Cardiac fibroblast (primary cell): ENCODE data around the gene RHEBL1.

Experiments used
- DNase-seq, 2 donors: peaks; one replicate each; pipeline versions ENCODE4 v3.0.0 to v3.0.0-alpha.2; 2010; ENCODE audit warnings: low read depth in 2 of 2
- H3K4me3 ChIP-seq, 2 donors: replicated peaks in 1 of 2; 1 replicate in 1 of 2; 2 replicates in 1 of 2; pipeline ENCODE4 v1.5.1; 2011; ENCODE audit warnings: low read depth in 2 of 2, low read length in 2 of 2, mild to moderate bottlenecking in 2 of 2, moderate library complexity in 1 of 2
- TF ChIP-seq, protein P1 (sequence below): IDR thresholded peaks from one replicate; pipeline ENCODE4 v1.5.1; 2011; ENCODE audit warnings: low read depth, mild to moderate bottlenecking, low read length, inconsistent platforms

The RHEBL1 gene

DNA sequence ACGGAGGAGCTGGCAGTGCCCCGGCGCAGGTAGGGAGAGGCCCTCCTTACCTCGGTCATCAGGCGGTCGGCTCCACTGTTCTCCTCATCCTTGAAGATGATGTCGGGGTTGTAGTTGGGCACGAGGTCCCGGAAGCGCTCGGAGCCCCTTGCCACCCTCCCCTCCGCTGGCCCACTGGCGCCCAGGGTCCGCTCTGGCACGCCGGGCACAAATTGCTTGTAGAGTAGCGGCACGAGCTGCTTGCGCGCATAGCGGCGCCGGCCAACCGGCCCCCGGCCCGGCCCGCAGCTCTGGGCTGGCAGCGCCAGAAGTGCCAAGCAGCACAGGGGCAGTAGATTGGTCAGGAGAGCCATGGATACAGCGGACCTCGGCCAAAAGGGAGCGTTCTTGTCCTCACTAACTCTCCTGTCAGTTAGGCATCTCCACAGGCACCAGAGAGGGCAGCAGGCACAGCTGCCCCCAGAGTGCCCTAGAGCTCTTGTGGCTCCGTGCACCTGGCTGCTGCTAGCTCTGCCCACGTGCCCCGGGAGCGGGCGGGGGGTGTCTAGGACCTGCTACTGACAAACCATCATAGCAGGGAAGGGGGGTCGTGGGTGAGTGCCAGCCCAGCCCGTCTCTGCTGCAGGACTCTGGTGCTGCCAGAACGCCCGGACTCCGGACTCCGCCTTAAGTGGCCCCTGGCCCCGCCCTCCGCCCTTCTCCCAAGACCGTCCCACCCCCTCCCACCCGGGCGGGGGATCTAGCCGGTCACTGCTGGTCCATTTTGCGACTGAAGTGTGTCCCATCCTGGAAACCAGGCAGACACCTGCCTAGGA is 24.6 kb upstream of the RHEBL1 start, which contains the start of gene DHH:
Gene DHH, minus strand, starts transcription at position 642 of the 815 bp plus-strand sequence. Its CDS starts 289 bp downstream, at position 353.
- DNase-seq, result peak in 1 of 2 donors; percentile 25
- TF ChIP-seq, protein P1, sequence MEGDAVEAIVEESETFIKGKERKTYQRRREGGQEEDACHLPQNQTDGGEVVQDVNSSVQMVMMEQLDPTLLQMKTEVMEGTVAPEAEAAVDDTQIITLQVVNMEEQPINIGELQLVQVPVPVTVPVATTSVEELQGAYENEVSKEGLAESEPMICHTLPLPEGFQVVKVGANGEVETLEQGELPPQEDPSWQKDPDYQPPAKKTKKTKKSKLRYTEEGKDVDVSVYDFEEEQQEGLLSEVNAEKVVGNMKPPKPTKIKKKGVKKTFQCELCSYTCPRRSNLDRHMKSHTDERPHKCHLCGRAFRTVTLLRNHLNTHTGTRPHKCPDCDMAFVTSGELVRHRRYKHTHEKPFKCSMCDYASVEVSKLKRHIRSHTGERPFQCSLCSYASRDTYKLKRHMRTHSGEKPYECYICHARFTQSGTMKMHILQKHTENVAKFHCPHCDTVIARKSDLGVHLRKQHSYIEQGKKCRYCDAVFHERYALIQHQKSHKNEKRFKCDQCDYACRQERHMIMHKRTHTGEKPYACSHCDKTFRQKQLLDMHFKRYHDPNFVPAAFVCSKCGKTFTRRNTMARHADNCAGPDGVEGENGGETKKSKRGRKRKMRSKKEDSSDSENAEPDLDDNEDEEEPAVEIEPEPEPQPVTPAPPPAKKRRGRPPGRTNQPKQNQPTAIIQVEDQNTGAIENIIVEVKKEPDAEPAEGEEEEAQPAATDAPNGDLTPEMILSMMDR, result no peak
- peak within 1 kb of the TSS in 1 of 2 donors; percentile 0 for H3K4me3 ChIP-seq

DNA sequence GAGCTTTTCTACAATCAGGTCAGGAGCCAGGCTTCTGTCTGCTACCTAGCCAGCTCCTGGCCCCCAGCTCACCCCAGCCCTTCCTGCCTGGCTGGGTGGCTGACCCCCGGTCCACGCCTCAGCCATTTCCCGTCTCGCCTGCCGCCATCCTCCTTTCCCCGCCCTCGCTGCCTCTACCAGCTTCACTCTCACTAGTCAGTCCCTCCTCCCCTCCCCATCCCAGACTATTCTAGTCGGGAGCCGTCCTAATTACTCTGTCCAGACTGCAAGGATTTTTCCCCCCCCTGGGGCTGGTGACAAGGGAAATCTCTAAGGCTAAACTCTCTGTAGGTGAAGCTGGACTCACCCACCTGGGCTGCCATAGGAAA is 24.0 kb upstream of the RHEBL1 start:
- TF ChIP-seq, protein P1, result no peak
- H3K4me3 ChIP-seq, result peak overlapping the region in 1 of 2 donors; percentile 0

DNA sequence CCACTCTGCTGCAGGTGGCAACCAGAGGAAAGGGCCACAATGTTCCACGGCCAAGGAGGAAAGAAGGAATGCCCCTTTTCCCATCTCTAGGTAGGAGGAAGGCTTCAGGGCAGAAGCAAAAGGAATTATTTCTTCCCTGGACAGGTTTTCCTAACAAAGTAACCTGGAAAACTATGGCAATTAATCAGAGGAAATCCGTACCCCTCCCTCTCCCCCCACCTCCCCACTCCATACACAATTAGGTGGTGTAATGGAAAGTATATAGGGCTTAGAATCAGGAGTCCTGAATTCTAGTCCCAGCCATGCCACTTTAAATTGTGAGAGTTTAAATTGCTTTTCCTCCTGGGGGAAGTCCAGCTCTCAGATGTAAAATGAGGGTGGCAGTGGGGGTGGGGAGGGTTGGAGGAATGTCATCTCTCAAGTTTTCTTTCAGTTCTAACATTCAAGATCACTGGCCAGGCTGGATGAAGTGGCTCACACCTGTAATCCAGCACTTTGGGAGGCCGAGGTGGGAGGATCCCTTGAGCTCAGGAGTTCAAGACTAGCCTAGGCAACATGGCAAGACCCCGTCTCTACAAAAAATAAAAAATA is 23.1 kb upstream of the RHEBL1 start:
- TF ChIP-seq, protein P1, result no peak
- no peak overlapping the region for H3K4me3 ChIP-seq
- no peak for DNase-seq

More for the DNA sequence above, 24.0 kb upstream of the RHEBL1 start:
- DNase-seq, result no peak

DNA sequence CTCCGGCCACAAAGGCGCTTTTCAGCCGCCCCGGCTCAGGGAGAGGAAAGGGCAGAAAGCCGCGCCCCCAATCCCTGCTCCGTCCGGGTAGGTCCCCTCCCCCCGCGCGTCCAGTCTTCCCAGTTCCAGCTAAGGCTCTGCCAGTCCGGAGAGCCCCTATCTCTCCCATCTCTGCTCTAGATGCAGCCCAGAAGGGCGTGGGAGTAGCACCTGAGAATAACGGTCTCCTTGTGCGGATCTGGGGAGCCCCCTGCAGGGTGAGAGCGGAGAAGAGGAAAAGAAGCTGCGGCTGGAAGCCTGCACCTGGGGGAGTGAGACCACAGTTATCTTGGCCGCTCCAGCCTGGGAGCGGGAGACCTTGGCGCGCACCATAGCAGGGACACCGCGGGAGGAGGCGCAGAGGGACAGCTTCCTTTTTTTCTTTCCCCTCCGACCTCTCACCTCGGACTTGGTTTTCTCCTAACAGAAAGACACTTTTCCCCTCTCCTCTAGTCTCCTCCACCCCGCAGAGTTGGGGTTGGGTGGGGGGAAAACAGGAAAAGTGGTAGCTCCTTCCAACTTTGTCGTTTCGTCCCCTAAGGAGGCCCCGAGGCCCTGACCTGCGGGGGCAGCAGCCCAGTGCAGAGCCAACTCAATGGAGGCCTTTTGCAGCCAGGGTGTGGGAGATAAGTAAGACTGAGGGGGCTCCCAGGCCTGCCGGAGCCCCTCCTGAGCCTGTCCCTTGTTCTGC is 22.5 kb upstream of the RHEBL1 start:
- peak in 1 of 2 donors; percentile 48 for DNase-seq
- peak overlapping the region; percentile 25 to 35 for H3K4me3 ChIP-seq

DNA sequence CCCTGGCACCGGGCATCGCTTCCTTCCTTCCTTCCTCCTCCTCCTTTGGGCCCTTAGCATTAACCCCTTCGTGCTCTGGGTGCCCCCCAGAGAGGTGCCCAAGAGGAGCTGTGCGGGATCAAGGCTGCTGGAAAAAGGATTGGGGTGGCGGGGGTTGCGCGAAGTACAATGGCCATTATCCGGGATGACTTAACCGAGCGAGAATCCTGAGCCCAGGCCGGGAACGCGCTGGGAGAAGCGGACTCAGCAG is 22.0 kb upstream of the RHEBL1 start:
- TF ChIP-seq, protein P1, result no peak
- DNase-seq, result peak in 1 of 2 donors; percentile 47
- H3K4me3 ChIP-seq, result peak overlapping the region; percentile 25 to 35

More for the DNA sequence above, 22.5 kb upstream of the RHEBL1 start:
- TF ChIP-seq, protein P1, result peak; percentile 51

DNA sequence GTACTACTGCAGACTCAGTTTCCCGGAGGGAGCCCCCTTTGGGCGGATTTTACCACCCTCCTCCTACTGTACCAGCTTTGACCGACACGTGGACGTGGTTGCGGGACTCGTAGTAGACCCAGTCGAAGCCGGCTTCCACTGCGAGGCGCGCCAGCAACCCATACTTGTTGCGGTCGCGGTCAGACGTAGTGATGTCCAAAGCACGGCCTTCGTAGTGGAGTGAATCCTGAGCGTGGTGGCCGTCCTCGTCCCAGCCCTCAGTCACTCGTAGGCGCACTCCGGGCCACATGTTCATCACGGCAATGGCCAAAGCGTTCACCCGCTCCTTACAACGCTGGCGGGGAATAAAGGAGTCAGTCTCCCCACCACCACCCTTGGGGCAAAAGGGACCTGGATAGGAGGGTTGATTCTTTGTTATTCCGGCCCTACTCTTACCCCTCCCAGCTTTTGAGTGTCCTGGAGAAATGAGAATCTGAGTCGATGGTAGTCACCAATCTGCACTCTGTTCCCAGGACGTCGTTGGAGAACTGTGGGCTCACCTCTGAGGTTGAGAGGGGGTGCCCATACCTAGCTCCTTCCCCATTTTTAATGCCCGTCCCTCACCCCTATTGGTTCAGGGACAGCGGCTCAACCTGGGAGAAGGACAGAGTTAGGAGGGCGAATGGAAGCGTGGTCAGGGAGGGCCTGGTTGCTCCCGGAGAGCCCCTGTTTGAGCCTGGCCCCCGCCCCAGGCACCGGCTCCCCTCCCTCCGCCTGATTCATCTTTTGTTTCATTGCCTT is 21.5 kb upstream of the RHEBL1 start:
- no peak overlapping the region for H3K4me3 ChIP-seq
- TF ChIP-seq, protein P1, result no peak
- no peak for DNase-seq
